ENCODE results near the gene DCPS. TPM values are rescaled to one million over a fixed set of nuclear protein-coding genes. Genes with fewer than 3 reads are reported as not detected.

Gene DCPS
- total RNA-seq, 1 donor from 2014 or later = 11.3 TPM

DNA sequence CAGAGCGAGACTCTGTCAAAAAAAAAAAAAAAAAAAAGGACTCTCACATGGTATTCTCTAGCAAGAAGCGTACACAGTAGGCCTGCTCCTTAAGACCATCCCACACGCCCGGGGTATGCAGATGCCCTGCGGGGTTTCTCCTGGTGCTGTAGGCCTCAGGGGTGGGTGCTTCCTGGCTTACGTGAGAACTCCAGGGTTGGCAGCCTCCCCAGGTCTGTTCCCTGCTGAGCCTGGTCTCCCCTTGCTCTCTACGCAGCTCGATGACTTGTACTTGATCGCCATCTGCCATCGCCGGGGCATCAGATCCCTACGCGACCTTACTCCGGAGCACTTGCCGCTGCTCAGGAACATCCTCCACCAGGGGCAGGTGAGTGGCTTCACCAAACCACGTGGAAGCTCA is 39.2 kb downstream of the DCPS start:
- Histone ChIP-seq H2AFZ (ENCODE audit: low read depth, low read length) (no peak overlapping the region), H3K4me2 (ENCODE audit: low read length) (no peak overlapping the region), H3K4me3 (ENCODE audit: insufficient read depth, low read depth, low read length) (no peak overlapping the region), H3K9ac (ENCODE audit: low read length) (no peak overlapping the region), H3K36me3 (ENCODE audit: insufficient read depth, low read length) (no peaks in the 10 kb centered on the region), H3K4me1 (ENCODE audit: insufficient read depth, low read length) (peaks cover 25% of the 10 kb centered on the region), H3K79me2 (ENCODE audit: insufficient read depth, low read length) (no peaks in the 10 kb centered on the region), H3K27ac (ENCODE audit: low read depth, low read length) (no peak overlapping the region), H3K27me3 (ENCODE audit: insufficient read depth, low read length) (no peaks in the 10 kb centered on the region), H4K20me1 (ENCODE audit: insufficient read depth, low read length) (peaks cover 5% of the 10 kb centered on the region), H3K9me3 (ENCODE audit: insufficient read depth, low read depth, low read length) (no peaks in the 10 kb centered on the region)
- Mint-ChIP-seq H3K36me3 (ENCODE audit: low read depth, unreplicated experiment) (peaks cover 15% of the 10 kb centered on the region), H3K4me1 (ENCODE audit: low read depth, unreplicated experiment) (peaks cover 26% of the 10 kb centered on the region), H3K9me3 (ENCODE audit: unreplicated experiment) (peaks cover 3% of the 10 kb centered on the region), H3K4me3 (ENCODE audit: unreplicated experiment) (no peak overlapping the region), H3K27ac (ENCODE audit: unreplicated experiment) (no peak overlapping the region), H3K27me3 (ENCODE audit: low read depth, unreplicated experiment) (no peaks in the 10 kb centered on the region)
- no peak for FAIRE-seq
- no peak for TF ChIP-seq EZH2 (IDR thresholded peaks at IDR 0.05; ENCODE audit: insufficient read depth, low read length)
- TF ChIP-seq, protein P1, sequence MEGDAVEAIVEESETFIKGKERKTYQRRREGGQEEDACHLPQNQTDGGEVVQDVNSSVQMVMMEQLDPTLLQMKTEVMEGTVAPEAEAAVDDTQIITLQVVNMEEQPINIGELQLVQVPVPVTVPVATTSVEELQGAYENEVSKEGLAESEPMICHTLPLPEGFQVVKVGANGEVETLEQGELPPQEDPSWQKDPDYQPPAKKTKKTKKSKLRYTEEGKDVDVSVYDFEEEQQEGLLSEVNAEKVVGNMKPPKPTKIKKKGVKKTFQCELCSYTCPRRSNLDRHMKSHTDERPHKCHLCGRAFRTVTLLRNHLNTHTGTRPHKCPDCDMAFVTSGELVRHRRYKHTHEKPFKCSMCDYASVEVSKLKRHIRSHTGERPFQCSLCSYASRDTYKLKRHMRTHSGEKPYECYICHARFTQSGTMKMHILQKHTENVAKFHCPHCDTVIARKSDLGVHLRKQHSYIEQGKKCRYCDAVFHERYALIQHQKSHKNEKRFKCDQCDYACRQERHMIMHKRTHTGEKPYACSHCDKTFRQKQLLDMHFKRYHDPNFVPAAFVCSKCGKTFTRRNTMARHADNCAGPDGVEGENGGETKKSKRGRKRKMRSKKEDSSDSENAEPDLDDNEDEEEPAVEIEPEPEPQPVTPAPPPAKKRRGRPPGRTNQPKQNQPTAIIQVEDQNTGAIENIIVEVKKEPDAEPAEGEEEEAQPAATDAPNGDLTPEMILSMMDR (IDR thresholded peaks at IDR 0.05; ENCODE audit: insufficient read depth, low read depth, low read length) = no peak
- DNase-seq (ENCODE audit: low read depth) = no peak

DNA sequence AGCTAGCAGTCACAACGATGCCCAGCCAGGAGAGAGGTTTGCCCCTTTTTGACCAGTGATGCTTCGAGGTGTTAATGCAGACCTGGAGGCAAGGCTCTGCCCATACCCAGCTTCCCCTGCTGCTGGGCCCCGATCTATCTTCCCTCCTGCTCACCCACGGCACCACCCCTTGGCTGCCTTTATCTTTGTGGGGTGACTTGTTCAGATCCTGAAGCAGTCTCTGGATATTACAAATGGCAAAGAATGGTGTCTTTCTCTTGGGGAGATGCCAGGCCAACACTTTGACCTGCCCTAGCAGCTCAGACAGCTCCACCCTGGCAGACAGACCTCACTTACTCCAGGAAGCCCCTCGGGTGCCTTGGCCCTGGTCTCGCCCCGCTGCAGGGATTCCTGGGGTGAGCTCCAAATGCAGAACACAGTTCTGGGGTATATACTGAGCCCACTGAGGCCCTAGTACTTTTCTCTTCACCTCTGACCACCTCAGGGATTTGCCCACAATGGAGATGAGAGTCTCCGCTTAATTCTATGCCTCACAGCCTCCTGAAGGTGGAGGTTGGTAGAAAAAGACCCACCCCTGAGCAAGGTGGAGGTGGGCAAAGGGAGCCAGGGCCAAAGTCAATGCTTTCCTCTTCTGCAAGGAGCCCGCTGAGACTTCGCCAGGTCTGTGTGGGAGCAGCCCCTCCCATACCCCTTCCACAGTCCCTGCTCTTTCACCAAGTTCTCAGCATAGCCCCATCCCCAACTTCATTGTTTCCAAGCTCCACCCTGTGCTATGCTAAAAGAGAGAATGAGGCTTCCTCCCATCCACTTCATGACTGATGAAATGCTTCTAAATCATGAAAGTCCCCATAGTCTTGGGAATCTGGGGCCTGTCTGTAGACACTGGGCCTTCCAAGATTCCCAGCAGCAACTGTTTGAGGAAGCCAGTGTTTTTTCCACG is 40.6 kb downstream of the DCPS start:
- Histone ChIP-seq H3K9me3 (ENCODE audit: insufficient read depth, low read depth, low read length) (no peaks in the 10 kb centered on the region), H4K20me1 (ENCODE audit: insufficient read depth, low read length) (peaks cover 10% of the 10 kb centered on the region), H3K9ac (ENCODE audit: low read length) (no peak overlapping the region), H3K4me3 (ENCODE audit: insufficient read depth, low read depth, low read length) (no peak overlapping the region), H3K4me2 (ENCODE audit: low read length) (no peak overlapping the region), H3K27ac (ENCODE audit: low read depth, low read length) (no peak overlapping the region), H3K79me2 (ENCODE audit: insufficient read depth, low read length) (peaks cover 7% of the 10 kb centered on the region), H2AFZ (ENCODE audit: low read depth, low read length) (no peak overlapping the region), H3K4me1 (ENCODE audit: insufficient read depth, low read length) (peaks cover 32% of the 10 kb centered on the region), H3K36me3 (ENCODE audit: insufficient read depth, low read length) (no peaks in the 10 kb centered on the region), H3K27me3 (ENCODE audit: insufficient read depth, low read length) (no peaks in the 10 kb centered on the region)
- Mint-ChIP-seq H3K27me3 (ENCODE audit: low read depth, unreplicated experiment) (no peaks in the 10 kb centered on the region), H3K4me1 (ENCODE audit: low read depth, unreplicated experiment) (peaks cover 28% of the 10 kb centered on the region), H3K36me3 (ENCODE audit: low read depth, unreplicated experiment) (peaks cover 9% of the 10 kb centered on the region), H3K27ac (ENCODE audit: unreplicated experiment) (no peak overlapping the region), H3K9me3 (ENCODE audit: unreplicated experiment) (no peaks in the 10 kb centered on the region), H3K4me3 (ENCODE audit: unreplicated experiment) (no peak overlapping the region)
- DNase-seq (ENCODE audit: low read depth) (no peak), FAIRE-seq (no peak)
- TF ChIP-seq EZH2 (IDR thresholded peaks at IDR 0.05; ENCODE audit: insufficient read depth, low read length) = no peak
- TF ChIP-seq, protein P1 (IDR thresholded peaks at IDR 0.05; ENCODE audit: insufficient read depth, low read depth, low read length) = no peak

GRCh38 chr11:126345283-126345682 is 41.4 kb downstream of the DCPS start:
- no peak overlapping the region for H2AFZ ChIP-seq (ENCODE audit: low read depth, low read length)
- no peaks in the 10 kb centered on the region for H3K9me3 ChIP-seq (ENCODE audit: insufficient read depth, low read depth, low read length)
- no peaks in the 10 kb centered on the region for H3K27me3 ChIP-seq (ENCODE audit: insufficient read depth, low read length)
- TF ChIP-seq, protein P1 (IDR thresholded peaks at IDR 0.05; ENCODE audit: insufficient read depth, low read depth, low read length) = no peak
- no peak for TF ChIP-seq EZH2 (IDR thresholded peaks at IDR 0.05; ENCODE audit: insufficient read depth, low read length)
- no peak overlapping the region for H3K27ac ChIP-seq (ENCODE audit: low read depth, low read length)
- H3K27ac Mint-ChIP-seq (ENCODE audit: unreplicated experiment) = no peak overlapping the region
- H3K4me3 Mint-ChIP-seq (ENCODE audit: unreplicated experiment) = no peak overlapping the region
- no peaks in the 10 kb centered on the region for H3K27me3 Mint-ChIP-seq (ENCODE audit: low read depth, unreplicated experiment)
- H3K9me3 Mint-ChIP-seq (ENCODE audit: unreplicated experiment) = no peaks in the 10 kb centered on the region
- no peak overlapping the region for H3K9ac ChIP-seq (ENCODE audit: low read length)
- H3K4me1 ChIP-seq (ENCODE audit: insufficient read depth, low read length) = peaks cover 32% of the 10 kb centered on the region
- peaks cover 9% of the 10 kb centered on the region for H3K36me3 Mint-ChIP-seq (ENCODE audit: low read depth, unreplicated experiment)
- peaks cover 10% of the 10 kb centered on the region for H4K20me1 ChIP-seq (ENCODE audit: insufficient read depth, low read length)
- H3K79me2 ChIP-seq (ENCODE audit: insufficient read depth, low read length) = peaks cover 10% of the 10 kb centered on the region
- FAIRE-seq (no peak), DNase-seq (ENCODE audit: low read depth) (no peak)
- no peak overlapping the region for H3K4me3 ChIP-seq (ENCODE audit: insufficient read depth, low read depth, low read length)
- no peaks in the 10 kb centered on the region for H3K36me3 ChIP-seq (ENCODE audit: insufficient read depth, low read length)
- H3K4me1 Mint-ChIP-seq (ENCODE audit: low read depth, unreplicated experiment) = peaks cover 28% of the 10 kb centered on the region
- H3K4me2 ChIP-seq (ENCODE audit: low read length) = no peak overlapping the region

Measured in astrocyte (in vitro differentiated cells and primary cell).